Regular cardiac myocyte (primary cell): ENCODE measurements around the gene IFT122. TPM values are rescaled to one million over a fixed set of nuclear protein-coding genes. Genes with fewer than 3 reads are reported as not detected.

Source experiments
- total RNA-seq: library from RNA; depleted of rRNA; stranded (reverse); fragments of >200 nt; gene quantifications from 2 replicates; pipeline ENCODE4 v1.2.3, GENCODE V29; 2014

The IFT122 gene, protein sequence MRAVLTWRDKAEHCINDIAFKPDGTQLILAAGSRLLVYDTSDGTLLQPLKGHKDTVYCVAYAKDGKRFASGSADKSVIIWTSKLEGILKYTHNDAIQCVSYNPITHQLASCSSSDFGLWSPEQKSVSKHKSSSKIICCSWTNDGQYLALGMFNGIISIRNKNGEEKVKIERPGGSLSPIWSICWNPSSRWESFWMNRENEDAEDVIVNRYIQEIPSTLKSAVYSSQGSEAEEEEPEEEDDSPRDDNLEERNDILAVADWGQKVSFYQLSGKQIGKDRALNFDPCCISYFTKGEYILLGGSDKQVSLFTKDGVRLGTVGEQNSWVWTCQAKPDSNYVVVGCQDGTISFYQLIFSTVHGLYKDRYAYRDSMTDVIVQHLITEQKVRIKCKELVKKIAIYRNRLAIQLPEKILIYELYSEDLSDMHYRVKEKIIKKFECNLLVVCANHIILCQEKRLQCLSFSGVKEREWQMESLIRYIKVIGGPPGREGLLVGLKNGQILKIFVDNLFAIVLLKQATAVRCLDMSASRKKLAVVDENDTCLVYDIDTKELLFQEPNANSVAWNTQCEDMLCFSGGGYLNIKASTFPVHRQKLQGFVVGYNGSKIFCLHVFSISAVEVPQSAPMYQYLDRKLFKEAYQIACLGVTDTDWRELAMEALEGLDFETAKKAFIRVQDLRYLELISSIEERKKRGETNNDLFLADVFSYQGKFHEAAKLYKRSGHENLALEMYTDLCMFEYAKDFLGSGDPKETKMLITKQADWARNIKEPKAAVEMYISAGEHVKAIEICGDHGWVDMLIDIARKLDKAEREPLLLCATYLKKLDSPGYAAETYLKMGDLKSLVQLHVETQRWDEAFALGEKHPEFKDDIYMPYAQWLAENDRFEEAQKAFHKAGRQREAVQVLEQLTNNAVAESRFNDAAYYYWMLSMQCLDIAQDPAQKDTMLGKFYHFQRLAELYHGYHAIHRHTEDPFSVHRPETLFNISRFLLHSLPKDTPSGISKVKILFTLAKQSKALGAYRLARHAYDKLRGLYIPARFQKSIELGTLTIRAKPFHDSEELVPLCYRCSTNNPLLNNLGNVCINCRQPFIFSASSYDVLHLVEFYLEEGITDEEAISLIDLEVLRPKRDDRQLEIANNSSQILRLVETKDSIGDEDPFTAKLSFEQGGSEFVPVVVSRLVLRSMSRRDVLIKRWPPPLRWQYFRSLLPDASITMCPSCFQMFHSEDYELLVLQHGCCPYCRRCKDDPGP
- total RNA-seq: 19.7 and 21.1 TPM in 2 replicates

DNA sequence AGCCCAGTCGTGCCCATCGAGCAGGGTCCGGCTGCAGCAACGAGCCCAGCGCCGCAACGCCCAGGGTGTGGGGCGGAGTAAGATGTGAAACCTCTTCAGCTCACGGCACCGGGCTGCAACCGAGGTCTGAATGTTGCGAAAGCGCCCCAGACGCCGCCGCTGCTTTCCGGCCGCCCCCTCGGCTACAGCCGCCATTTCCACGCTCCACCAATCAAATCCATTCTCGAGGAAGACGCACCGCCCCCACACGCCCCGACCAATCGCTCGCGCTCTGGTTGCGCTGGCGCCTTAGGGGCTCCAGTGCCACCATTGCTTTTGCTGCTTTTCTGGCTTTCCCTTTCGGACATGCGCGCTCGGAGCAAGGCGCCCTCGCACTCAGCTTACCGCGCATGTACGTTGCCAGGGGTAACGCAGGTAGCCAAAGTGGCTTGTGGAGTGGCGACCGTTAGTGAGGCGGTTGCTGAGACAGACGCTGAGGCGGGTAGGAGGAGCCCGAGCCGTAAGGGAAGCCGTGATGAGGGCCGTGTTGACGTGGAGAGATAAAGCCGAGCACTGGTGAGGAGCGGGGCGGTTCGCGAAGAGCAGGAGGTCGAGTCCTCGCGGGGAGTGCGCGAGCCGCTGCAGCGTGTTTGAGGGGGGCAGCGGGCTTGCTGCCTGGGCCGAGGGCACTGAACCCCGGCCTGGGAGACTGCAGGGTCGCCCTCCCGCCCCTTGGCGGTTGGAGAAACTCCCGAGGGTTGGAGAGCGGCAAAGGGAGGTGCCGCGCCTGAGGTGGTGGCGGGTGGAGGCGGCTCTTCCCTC lies at the start of gene IFT122, which contains the start of gene MBD4:
TSS of gene IFT122 (plus strand) at position 408 of the 801 bp plus-strand sequence. CDS start at position 515, 107 bp downstream.
TSS of gene MBD4 (minus strand) at position 132 of the 801 bp plus-strand sequence. CDS start at position 17, 115 bp downstream.

DNA sequence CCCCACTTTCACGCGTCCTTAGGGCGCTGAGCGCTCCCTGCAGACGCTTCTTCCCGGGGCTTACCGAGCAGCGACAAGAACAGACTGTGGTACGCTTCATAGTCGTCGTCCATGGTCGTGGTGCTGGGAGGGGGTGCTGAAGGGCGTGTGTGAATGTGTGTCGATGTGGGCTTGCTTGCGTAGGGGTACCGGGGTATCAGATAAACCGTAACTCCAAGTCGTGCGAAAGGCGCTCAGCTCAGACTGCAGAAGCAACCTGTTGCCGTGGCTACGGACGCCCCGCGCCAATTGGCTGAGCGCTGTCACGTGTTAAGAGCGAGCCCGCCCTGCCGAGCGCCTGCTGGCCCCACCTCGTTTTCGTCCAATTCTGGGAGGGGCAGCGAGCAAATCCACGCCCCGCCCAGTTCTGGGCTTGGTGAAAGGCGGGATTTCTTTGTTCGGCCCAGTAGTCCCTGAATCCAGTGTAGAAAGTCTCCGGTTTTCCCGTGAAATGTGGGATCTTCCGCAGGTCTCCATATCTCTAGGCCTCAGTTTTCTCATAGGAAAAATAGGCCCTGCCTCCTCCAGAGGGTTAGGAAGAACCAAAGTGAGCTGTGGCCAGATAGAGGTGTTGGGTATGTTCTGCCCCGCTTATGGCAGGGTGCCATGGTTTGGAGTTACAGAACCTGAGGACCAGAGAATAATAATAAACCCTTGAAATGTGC lies 11.5 kb upstream of the IFT122 start, which contains the start of gene EFCAB12:
TSS of gene EFCAB12 (minus strand) at position 261 of the 704 bp plus-strand sequence. CDS start at position 113, 148 bp downstream.

DNA sequence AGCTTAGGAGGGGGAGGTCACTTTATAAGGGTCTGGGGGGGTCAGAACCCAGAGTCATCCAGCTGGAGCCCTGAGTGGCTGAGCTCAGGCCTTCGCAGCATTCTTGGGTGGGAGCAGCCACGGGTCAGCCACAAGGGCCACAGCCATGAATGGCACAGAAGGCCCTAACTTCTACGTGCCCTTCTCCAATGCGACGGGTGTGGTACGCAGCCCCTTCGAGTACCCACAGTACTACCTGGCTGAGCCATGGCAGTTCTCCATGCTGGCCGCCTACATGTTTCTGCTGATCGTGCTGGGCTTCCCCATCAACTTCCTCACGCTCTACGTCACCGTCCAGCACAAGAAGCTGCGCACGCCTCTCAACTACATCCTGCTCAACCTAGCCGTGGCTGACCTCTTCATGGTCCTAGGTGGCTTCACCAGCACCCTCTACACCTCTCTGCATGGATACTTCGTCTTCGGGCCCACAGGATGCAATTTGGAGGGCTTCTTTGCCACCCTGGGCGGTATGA lies 88.6 kb downstream of the IFT122 start, which contains the start of gene RHO:
TSS of gene RHO (plus strand) at position 51 of the 512 bp plus-strand sequence. CDS start at position 146, 95 bp downstream.

DNA sequence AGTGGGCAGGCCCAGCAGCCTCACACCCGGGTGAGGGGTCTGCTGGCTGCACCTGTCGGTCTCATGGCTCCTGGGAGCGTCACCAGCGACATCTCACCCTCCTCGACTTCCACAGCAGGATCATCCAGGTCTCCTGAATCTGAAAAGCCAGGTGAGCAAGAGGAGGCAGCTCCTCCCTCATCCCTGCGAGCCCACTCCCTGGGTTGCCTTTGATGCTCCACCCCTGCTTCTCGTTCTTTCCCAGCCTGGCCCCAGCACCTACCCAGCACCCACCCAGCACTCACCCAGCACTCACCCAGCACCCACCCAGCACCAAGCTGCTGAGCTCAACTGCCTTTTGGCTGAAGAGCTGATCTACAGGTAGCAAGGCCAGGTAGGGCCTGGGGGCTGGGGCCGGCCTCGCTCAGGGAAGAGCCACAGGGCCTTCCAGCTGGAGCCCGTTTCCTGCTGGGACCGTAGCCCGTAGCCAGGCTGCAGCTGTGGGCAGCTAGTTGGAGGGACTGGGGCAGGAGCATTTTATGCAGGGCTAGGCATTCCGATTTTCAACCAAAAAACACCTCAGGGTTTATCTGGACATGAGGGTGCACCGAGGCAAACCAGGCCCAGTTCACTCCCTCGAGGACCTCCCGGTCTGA lies 103.2 kb downstream of the IFT122 start, which contains the start of gene H1-8:
TSS of gene H1-8 (plus strand) at position 20 of the 635 bp plus-strand sequence. CDS start at position 64, 44 bp downstream.

Other genes with a start within 250 kb of the IFT122 start
- 272 and 457 TPM in 2 replicates for gene COPG1, start 190.6 kb upstream of the IFT122 start, total RNA-seq
- 9.9 and 26.5 TPM in 2 replicates for gene HMCES, start 161.4 kb upstream of the IFT122 start, total RNA-seq
- under 0.01 TPM in 1 of 2 replicates, not detected in the other for gene EFCAB12, start 11.6 kb upstream of the IFT122 start, total RNA-seq
- 18.9 and 26.3 TPM in 2 replicates for gene MBD4, start 276 bp upstream of the IFT122 start, total RNA-seq
- gene RHO, start 88.4 kb downstream of the IFT122 start, total RNA-seq: not detected in 2 replicates
- gene H1-8, start 103.0 kb downstream of the IFT122 start, total RNA-seq: not detected in 2 replicates
- gene PLXND1, start 166.5 kb downstream of the IFT122 start, total RNA-seq: 98.7 and 159 TPM in 2 replicates